Measurements from ENCODE around the gene LMBR1L. TPM values are rescaled to one million over a fixed set of nuclear protein-coding genes. Genes with fewer than 3 reads are reported as not detected.

The LMBR1L gene
- total RNA-seq, 1 donor from 2014 or later, result 45.4 TPM

DNA sequence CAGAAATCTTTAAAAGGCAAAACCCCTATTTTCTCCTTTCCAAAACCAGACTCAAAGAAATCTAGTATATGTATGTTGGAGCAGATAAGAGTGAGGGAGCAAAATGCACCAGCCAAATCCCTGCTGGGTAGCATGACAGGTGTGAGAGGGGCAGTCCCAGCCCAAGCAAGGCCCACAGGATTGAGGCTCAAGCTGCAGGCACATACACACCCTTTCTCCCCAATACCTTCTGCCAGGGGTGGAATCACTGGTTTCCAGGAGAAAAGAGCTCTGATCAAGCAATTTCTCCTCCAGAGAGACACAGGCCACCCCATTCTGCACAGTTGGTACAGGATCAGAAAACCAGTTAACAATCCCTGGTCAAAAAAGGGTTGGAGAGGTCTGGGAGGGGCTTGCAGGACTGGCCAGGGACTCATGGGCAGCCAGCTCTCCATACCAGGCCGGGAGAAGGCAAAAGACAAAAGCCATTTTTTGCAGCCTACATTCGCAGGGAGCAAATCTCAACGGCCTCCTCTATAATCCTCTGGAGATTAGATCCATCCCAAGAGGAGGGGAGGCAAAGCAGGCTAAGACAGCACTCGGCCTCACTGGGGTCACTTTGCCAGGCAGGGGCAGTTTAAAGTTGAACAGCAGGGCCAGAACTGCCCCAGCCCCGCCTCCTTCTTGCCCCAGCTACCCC, 52.1 kb downstream of the LMBR1L start:
- intact Hi-C loops (cut with micrococcal nuclease), result loop anchor here (5.0 kb wide), 1 partner anchor 206 kb away; the partner anchor contains the start of gene DDX23

DNA sequence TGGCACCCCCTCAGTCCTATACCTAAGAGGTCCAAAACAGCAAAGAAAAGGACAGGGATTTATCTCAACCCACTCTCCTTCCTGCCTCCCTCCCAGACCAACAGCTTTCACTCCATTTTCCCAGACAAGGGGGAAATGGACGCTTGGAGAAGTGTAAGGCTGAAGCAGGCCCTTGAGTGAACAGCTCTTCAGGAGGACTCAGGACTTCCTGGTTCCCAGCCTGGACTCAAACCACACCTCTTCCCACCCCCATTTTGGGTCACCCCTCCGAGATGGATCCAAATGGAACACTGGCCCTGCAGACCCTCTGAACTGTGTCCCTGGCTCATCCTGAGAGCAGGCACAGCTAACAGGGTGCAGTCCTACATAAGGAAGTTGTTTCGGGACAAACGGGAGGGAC, 52.8 kb downstream of the LMBR1L start:
- intact Hi-C loops (cut with micrococcal nuclease), result loop anchor here (5.0 kb wide), 1 partner anchor 206 kb away; the partner anchor contains the start of gene DDX23

DNA sequence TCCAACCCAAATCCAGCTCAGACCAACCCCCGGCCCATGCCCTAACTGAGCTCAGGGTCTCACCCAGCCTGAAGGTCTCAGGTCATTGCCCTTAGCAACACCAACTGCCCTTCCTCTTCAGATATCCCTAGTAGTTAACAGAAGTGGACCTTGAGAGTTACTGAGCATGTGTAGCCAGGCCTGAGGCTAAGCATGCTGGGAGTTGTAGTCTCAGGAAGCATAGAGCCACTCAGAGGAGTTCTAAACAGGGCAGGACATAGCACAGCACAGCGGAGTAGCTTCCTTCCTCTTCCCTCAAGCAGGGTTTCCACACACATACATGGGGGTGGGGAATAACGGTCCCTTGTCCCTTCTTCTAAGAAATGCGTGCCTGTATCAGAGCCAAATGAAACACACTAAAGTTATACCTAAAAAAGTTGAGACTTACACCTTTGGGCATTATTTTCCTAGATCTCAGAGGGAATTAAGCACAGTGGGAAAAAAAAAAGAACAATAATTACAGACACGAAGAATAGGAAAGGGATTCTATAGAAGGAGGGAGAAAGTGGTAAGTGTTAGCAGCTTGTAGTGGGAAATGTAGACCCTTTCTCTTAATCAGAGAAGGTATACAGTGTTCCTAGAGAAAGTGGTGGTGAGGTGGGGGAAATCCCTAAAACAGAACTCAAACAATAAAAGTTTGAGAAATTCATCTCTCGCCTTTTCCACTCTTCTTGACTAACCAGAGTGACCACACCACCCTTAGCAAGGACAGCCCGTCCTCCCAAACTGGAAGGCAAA, 54.5 kb downstream of the LMBR1L start:
- intact Hi-C loops (cut with micrococcal nuclease), result loop anchor here (1.0 to 5.0 kb wide), 3 partner anchors 14 to 204 kb away; partner anchors contain the start of genes DDX23 and PRKAG1

DNA sequence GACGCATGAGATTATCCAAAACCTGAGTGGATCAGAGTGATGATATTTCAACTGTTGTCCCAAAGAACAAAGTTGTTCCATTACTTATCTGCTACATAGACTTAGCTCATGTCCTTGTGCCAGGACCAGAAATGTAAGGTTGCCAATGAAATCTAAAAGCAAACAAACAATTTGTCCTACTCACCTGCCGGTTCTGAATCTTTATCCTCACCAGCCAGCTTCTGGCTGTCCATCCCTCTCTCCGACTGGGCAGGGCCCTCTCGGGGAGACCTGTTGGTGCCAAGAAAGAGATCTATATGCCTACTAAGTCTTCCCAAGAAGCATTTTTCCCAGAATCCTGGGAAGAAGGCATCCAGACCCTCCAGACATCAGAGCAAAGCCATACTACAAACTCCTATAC, 55.6 kb downstream of the LMBR1L start:
- intact Hi-C loops (cut with micrococcal nuclease), result loop anchor here (5.0 kb wide), 1 partner anchor 203 kb away; the partner anchor contains the start of gene DDX23

DNA sequence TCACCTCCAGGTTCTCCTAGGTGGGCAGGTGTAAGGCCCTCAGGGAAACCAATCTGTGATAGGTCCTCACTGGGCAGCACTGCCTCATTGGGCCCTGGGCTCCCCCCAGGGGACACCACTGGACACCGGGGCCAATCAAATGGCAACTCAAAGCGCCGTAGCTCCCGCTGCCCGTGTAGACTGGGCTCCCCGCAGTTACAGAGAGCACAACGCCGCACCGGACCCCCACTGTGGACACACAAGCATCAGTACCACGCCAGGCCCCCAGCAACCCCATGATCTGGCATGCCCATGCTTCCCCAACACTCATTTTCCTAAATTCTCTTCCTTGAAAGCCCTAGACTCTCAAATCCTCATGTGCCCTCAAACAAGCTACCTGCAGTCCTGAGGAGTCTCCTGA, 56.1 kb downstream of the LMBR1L start:
- intact Hi-C loops (cut with micrococcal nuclease), result no loop called here

DNA sequence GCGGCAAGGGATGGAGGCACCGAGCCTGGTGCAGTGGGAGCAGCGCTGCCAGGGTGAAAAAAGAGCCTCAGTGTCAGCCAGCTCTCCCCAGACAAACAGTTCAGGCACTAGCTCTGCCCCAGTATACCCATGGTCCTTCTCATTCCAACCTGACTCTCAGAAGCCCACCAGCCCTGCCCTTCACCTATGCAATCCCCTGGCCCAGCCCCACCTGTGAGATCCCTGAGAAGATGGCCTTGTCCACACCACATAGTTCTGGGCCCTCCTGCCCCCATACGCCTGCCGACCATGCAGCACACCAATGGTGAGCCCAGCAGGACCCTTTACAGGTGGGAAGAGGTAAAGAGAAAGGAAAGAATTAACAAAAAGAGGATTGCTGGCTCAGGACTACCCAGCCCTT, 56.6 kb downstream of the LMBR1L start:
- intact Hi-C loops (cut with micrococcal nuclease), result no loop called here

DNA sequence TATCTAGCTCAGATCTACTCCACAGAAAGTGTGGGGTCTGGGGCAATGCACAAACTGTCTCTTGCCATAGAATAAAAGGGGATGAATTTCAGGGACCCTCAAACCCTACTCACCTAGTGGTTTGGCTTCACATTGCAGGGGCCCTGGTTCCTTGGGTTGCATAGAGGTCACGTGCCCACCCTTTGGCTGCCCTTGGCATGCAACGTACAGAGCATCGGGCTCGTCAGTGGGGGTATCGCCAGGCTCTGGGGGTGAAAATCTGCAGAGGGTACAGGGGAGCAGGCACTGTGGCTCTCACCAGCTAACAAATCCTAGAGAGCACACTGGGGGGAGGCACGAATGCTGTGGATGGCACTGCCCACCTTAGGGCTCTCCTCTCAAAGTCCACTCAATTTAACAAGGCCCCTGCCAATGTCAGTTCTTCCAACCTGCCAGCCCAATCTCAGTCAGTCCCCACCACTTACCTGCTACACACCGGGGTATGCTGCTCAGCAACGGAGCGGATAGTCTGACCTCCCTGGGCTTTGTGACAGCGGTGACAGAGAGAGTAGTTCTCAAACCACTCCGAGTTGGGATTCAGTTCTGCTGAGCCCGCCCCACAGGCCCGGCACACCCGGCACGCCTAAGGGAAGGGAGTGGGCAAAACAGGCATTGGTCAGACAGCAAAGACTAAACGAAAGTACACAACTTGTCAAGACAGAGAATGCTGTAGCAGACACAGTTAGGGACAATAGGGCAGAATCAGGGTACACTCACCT, 58.0 kb downstream of the LMBR1L start:
- intact Hi-C loops (cut with micrococcal nuclease), result no loop called here

DNA sequence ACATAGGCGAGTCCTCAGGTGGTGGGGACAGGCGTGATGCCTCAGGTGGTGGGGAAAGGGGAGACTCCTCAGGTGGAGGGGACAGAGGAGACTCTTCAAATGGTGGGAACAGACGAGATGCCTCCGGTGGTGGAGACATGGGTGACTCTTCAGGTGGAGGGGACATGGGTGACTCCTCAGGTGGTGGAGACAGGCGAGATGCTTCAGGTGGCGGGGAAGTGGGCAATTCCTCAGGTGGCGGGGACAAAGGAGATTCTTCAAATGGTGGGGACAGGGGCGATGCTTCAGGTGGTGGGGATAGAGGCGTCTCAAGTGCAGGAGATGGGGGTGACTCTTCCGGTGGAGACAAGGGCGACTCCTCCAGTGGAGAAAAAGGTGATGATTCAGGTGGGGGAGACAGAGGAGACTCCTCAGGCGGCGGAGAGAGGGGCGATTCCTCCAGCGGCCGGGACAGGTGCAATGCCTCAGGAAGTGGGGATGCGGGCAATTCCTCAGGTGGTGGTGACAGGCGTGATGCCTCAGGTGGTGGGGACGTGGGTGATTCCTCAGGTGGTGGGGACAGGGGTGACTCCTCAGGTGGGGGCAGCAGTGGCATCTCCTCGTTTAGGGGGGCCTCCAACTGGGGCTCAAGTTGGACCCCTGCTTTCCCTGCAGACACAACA, 58.7 kb downstream of the LMBR1L start:
- intact Hi-C loops (cut with micrococcal nuclease), result no loop called here

DNA sequence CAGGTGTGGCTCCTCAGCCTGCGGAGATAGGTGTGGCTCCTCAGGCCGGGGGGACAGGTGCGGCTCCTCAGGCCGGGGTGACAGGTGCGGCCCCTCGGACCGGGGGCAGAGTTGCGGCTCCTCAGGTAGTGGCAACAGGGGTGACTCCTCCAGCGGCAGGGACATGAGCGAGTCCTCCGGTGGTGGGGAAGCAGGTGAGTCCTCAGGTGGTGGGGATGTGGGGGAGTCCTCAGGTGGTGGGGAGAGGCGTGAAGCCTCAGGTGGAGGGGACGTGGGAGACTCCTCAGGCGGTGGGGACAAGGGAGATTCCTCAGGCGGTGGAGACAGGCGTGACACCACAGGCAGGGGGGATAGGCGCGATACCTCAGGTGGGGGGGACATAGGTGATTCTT, 59.3 kb downstream of the LMBR1L start:
- intact Hi-C loops (cut with micrococcal nuclease), result no loop called here

DNA sequence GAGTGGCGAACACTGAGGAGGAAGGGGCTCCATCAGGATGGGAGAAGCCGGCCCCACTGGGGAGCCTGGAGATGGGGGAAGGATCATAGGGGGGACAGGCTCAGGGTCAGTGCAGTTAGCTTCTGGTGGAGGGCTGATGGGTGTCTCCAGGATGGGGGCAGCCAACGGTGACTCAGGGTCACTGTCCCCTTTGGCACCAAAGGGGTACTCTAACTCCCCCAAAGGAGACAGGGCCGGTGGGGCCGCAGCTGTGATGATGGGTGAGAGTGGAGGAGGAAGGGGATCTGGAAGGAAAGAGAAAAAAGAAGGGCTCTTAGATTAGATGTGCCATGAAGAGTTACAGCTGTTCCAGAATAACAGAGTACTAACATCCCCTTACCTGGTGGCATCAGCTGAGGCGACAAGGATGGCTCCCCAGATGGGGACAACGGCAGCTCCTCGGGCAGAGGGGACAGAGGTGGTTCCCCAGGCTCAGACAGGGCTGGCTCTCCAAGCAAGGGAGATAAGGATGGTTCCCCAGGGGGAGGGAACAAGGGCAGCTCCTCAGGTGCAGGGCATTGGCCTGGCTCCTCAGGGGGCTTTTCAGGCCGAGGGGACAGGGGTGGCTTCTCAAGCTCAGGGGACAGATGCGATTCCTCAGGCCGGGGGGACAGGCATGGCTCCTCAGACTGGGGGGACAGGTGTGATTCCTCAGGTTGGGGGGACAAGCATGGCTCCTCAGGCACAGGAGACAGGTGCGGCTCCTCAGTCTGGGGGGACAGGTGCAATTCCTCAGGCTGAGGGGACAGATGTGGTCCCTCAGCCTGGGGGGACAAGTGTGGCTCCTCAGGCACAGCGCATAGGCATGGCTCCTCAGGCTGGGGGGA, 59.9 kb downstream of the LMBR1L start:
- intact Hi-C loops (cut with micrococcal nuclease), result no loop called here

DNA sequence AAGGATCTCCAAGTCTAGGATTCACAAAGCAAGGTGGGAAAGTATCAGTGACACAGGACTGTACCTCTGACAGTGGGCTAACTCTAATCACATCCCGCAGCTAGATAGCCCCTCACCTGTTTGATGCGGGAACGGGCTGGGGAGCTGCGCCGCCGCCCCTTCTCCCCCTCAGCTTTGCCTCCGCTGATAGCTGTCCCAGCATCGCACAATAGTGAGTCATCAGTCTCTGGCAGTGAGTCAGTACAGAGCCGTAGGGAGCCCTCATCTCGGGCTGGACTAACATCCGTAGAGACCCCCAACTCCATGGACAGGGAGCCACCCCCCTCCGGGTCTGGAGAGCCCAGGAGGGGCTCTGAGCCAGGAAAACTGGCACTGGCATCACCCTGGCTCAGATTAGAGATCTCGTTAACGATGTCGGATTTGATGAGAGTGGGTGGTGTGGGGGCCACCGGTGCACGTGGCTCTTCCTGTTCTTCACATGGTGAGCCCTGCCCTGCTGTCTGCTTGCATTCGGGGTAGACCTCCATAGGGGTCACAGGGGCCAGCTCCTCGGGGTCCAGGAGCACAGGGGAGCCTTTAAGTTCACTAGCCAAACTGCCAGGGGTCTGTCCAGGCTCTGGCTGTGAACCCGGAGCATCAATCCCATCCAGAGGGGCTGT, 61.0 kb downstream of the LMBR1L start:
- intact Hi-C loops (cut with micrococcal nuclease), result no loop called here

DNA sequence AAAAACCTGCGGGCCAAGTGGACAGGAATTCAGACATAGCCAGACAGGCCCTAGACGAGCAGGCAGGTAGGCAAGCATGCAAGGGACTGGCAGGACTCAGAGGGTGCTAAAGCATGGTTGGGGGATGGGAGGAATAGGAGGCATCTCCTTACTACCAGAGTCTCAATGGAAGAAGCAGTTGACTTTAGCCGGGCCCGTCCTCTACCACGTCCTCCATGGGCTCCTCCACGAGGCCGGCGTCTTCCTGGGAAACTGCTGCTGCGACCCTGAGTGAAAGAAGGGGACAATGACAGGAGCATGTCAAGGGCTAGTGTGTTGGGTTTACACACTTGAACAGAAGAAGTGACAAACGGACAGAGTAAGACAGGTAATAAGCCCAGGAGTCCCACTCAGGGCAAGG, 61.7 kb downstream of the LMBR1L start:
- intact Hi-C loops (cut with micrococcal nuclease), result no loop called here

Other genes with a start within 250 kb of the LMBR1L start
- gene RND1, start 245.0 kb downstream of the LMBR1L start, total RNA-seq, result 1.6 and 1.7 TPM in 2 replicates
- 55.9 and 59.9 TPM in 2 replicates for gene FKBP11, start 185.4 kb downstream of the LMBR1L start, total RNA-seq
- gene ARF3, start 153.4 kb downstream of the LMBR1L start, total RNA-seq, result 126 TPM in 2 replicates
- gene WNT10B, start 139.1 kb downstream of the LMBR1L start, total RNA-seq, result 1.2 and 1.9 TPM in 2 replicates
- not detected in 2 replicates for gene WNT1, start 132.5 kb downstream of the LMBR1L start, total RNA-seq
- gene DDN, start 111.5 kb downstream of the LMBR1L start, total RNA-seq, result 0.16 and 0.23 TPM in 2 replicates
- 66.7 and 73.8 TPM in 2 replicates for gene PRKAG1, start 92.1 kb downstream of the LMBR1L start, total RNA-seq
- 106 and 109 TPM in 2 replicates for gene KMT2D, start 50.1 kb downstream of the LMBR1L start, total RNA-seq
- 5.4 and 6.5 TPM in 2 replicates for gene RHEBL1, start 40.9 kb downstream of the LMBR1L start, total RNA-seq
- gene DHH, start 16.0 kb downstream of the LMBR1L start, total RNA-seq, result 0.07 and 0.09 TPM in 2 replicates
- 2,161 and 2,173 TPM in 2 replicates for gene TUBA1B, start 20.5 kb upstream of the LMBR1L start, total RNA-seq
- 90.7 and 92.8 TPM in 2 replicates for gene TUBA1A, start 78.2 kb upstream of the LMBR1L start, total RNA-seq
- gene TUBA1C, start 154.2 kb upstream of the LMBR1L start, total RNA-seq, result 250 and 257 TPM in 2 replicates
- gene PRPH, start 184.3 kb upstream of the LMBR1L start, total RNA-seq, result not detected in 2 replicates
- 77.6 and 79.0 TPM in 2 replicates for gene TROAP, start 212.4 kb upstream of the LMBR1L start, total RNA-seq
- gene C1QL4, start 226.3 kb upstream of the LMBR1L start, total RNA-seq, result not detected in 2 replicates
- 0.11 TPM in 1 of 2 replicates, not detected in the other for gene DNAJC22, start 236.0 kb upstream of the LMBR1L start, total RNA-seq

All from T-helper 2 cell treated with Interferon-gamma antibody and Interleukin-4, amounts not matched to agents 100 ng/mL and 5 ng/mL, for 36 hours (primary cell).